ENCODE measurements around the gene SLC25A47. TPM values are rescaled to one million over a fixed set of nuclear protein-coding genes. Genes with fewer than 3 reads are reported as not detected.

Gene SLC25A47
- total and polyA plus RNA-seq, 2 donors (not counting 1 experiment from before 2014, with no cell fraction given), result not detected

- CTCF ChIA-PET, result no interaction called here
- intact Hi-C loops (cut with micrococcal nuclease), result no loop called here
- H3K27ac Mint-ChIP-seq, result no peak overlapping the region
- no peaks in the 10 kb centered on the region for H4K20me1 ChIP-seq (ENCODE audit: control insufficient read depth, insufficient read depth, low read length, poor library complexity, severe bottlenecking)
- no peaks in the 10 kb centered on the region for H3K9me3 ChIP-seq (ENCODE audit: control extremely low read depth in 1 of 3, control insufficient read depth in 2 of 3, insufficient read depth in 1 of 3, low read length in 2 of 3)
- no peaks in the 10 kb centered on the region for H3K27me3 Mint-ChIP-seq
- DNase-seq, result no peak
- no peaks in the 10 kb centered on the region for H3K4me1 Mint-ChIP-seq
- H3K79me2 ChIP-seq (ENCODE audit: control insufficient read depth, insufficient read depth, low read length), result peaks cover 13% of the 10 kb centered on the region
- no peak overlapping the region for H3K4me3 Mint-ChIP-seq
- no peak for TF ChIP-seq EZH2 (IDR thresholded peaks at IDR 0.05; ENCODE audit: borderline replicate concordance, insufficient read depth, low read depth, low read length, poor library complexity, severe bottlenecking)
- no peak for TF ChIP-seq CTCF (IDR thresholded peaks at IDR 0.05)
- H3K4me3 ChIP-seq (ENCODE audit: control extremely low read depth in 1 of 5, extremely low read depth in 1 of 5, insufficient read depth in 1 of 5, low read depth in 2 of 5, low read length in 4 of 5), result no peak overlapping the region
- no peak overlapping the region for H3K4me2 ChIP-seq (replicated peaks; ENCODE audit: low read depth, low read length, poor library complexity, severe bottlenecking)
- 88% methylated on average over 3 of the region's 4 CpGs for WGBS (ENCODE audit: insufficient coverage)
- POLR2A ChIA-PET, result no interaction called here
- H3K36me3 ChIP-seq (replicated peaks in 1 of 2; ENCODE audit: control extremely low read depth in 1 of 2, control insufficient read depth in 1 of 2, extremely low read depth in 1 of 2, insufficient read depth in 2 of 2, low read length in 1 of 2), result peaks cover 14 to 34% of the 10 kb centered on the region in 2 experiments
- H3K27ac ChIP-seq (ENCODE audit: low read length in 2 of 2), result no peak overlapping the region
- H3K27me3 ChIP-seq (replicated peaks in 1 of 4; ENCODE audit: control extremely low read depth in 1 of 4, control insufficient read depth in 3 of 4, insufficient read depth in 4 of 4, low read length in 3 of 4), result no peaks in the 10 kb centered on the region
- no peaks in the 10 kb centered on the region for H3K9me3 Mint-ChIP-seq (ENCODE audit: insufficient read depth)
- no peaks in the 10 kb centered on the region for H3K4me1 ChIP-seq (ENCODE audit: control insufficient read depth in 2 of 2, insufficient read depth in 2 of 2, low read length in 2 of 2)
- no peak for ATAC-seq (ENCODE audit: low read depth)
- no peak overlapping the region for H2AFZ ChIP-seq (ENCODE audit: insufficient read depth, low read depth, low read length, poor library complexity, severe bottlenecking)
- no peak overlapping the region for H3K9ac ChIP-seq (ENCODE audit: low read length)
Observed at GRCh38 chr14:100359881-100360280, 36.7 kb downstream of the SLC25A47 start.

GRCh38 chr14:100361626-100362025 is 38.5 kb downstream of the SLC25A47 start:
- intact Hi-C loops (cut with micrococcal nuclease), result no loop called here
- 100% methylated on average over 2 of the region's 5 CpGs for WGBS (ENCODE audit: insufficient coverage)
- DNase-seq, result no peak
- ChIA-PET CTCF (interaction anchor here (0.6 to 1.6 kb wide), 4 partner anchors 9 to 166 kb away, joined by 3 to 4 read pairs (median 4); no protein-coding TSS in a partner anchor), POLR2A (no interaction called here)
- no peaks in the 10 kb centered on the region for H3K4me1 ChIP-seq (ENCODE audit: control insufficient read depth in 2 of 2, insufficient read depth in 2 of 2, low read length in 2 of 2)
- no peak for TF ChIP-seq CTCF (IDR thresholded peaks at IDR 0.05)
- TF ChIP-seq EZH2 (IDR thresholded peaks at IDR 0.05; ENCODE audit: borderline replicate concordance, insufficient read depth, low read depth, low read length, poor library complexity, severe bottlenecking), result no peak
- no peak for ATAC-seq (ENCODE audit: low read depth)
- Mint-ChIP-seq H3K4me1 (no peaks in the 10 kb centered on the region), H3K4me3 (no peak overlapping the region), H3K27ac (no peak overlapping the region), H3K27me3 (no peaks in the 10 kb centered on the region), H3K9me3 (ENCODE audit: insufficient read depth) (no peaks in the 10 kb centered on the region)
- H3K4me2 ChIP-seq (replicated peaks; ENCODE audit: low read depth, low read length, poor library complexity, severe bottlenecking), result no peak overlapping the region
- no peaks in the 10 kb centered on the region for H3K9me3 ChIP-seq (ENCODE audit: control extremely low read depth in 1 of 3, control insufficient read depth in 2 of 3, insufficient read depth in 1 of 3, low read length in 2 of 3)
- H3K36me3 ChIP-seq (replicated peaks in 1 of 2; ENCODE audit: control extremely low read depth in 1 of 2, control insufficient read depth in 1 of 2, extremely low read depth in 1 of 2, insufficient read depth in 2 of 2, low read length in 1 of 2), result peaks cover 13 to 36% of the 10 kb centered on the region in 2 experiments
- no peaks in the 10 kb centered on the region for H3K27me3 ChIP-seq (replicated peaks in 1 of 4; ENCODE audit: control extremely low read depth in 1 of 4, control insufficient read depth in 3 of 4, insufficient read depth in 4 of 4, low read length in 3 of 4)
- H3K4me3 ChIP-seq (ENCODE audit: control extremely low read depth in 1 of 5, extremely low read depth in 1 of 5, insufficient read depth in 1 of 5, low read depth in 2 of 5, low read length in 4 of 5), result no peak overlapping the region
- H4K20me1 ChIP-seq (ENCODE audit: control insufficient read depth, insufficient read depth, low read length, poor library complexity, severe bottlenecking), result no peaks in the 10 kb centered on the region
- H3K9ac ChIP-seq (ENCODE audit: low read length), result no peak overlapping the region
- no peak overlapping the region for H2AFZ ChIP-seq (ENCODE audit: insufficient read depth, low read depth, low read length, poor library complexity, severe bottlenecking)
- no peak overlapping the region for H3K27ac ChIP-seq (ENCODE audit: low read length in 2 of 2)
- H3K79me2 ChIP-seq (ENCODE audit: control insufficient read depth, insufficient read depth, low read length), result peaks cover 21% of the 10 kb centered on the region

All from B cell (primary cell).